K562 (cell line): ENCODE data around the gene NPAS3.

Experiments used
- AFF4 ChIP-seq: sonication (generic); formaldehyde crosslinking; IDR thresholded peaks from 2 replicates; pipeline ENCODE4 v1.8.0; 2023; ENCODE audit warnings: mild to moderate bottlenecking, missing genetic modification reagents
- ATF2 ChIP-seq: sonication (generic); formaldehyde crosslinking; IDR thresholded peaks from 2 replicates; pipeline ENCODE4 v1.8.1; 2022; ENCODE audit warnings: missing genetic modification reagents
- E2F8 ChIP-seq: fragments of 450-650 bp; IDR thresholded peaks from 2 replicates; pipeline ENCODE4 v1.7.1; 2018; ENCODE audit warnings: mild to moderate bottlenecking, low read depth; ENCODE audit not compliant: partially characterized antibody
- PRDM10 ChIP-seq: fragments of 450-650 bp; IDR thresholded peaks from 2 replicates; pipeline ENCODE4 v1.6.1; 2018; ENCODE audit not compliant: partially characterized antibody

GRCh38 chr14:33017016-33017415, 78.3 kb downstream of the NPAS3 start:
- TF ChIP-seq ATF2 (CRISPR knock-in tag) (no peak), PRDM10 (no peak), AFF4 (CRISPR knock-in tag) (no peak), E2F8 (no peak)
